Esophagus muscularis mucosa (tissue), 4 donors: ENCODE results near the gene PRMT3.

Source experiments
- EP300 ChIP-seq: sonication (generic); formaldehyde crosslinking; IDR thresholded peaks from one replicate; pipeline ENCODE4 v1.6.1; 2017; ENCODE audit warnings: antibody characterized with exemption
- POLR2A ChIP-seq: fragments of 450-650 bp; IDR thresholded peaks from one replicate; pipeline ENCODE4 v1.6.1; 2017; ENCODE audit warnings: antibody characterized with exemption, moderate library complexity, mild to moderate bottlenecking, low read depth
- POLR2AphosphoS5 ChIP-seq, 2 donors: sonication (generic); formaldehyde crosslinking; IDR thresholded peaks; one replicate each; pipeline ENCODE4 v1.6.1; 2017; ENCODE audit warnings: antibody characterized with exemption in 2 of 2
- TF ChIP-seq, protein P1 (sequence below), 3 experiments: fragments of 200-600 bp in 2 of 3; fragments of 450-650 bp in 1 of 3; sonication (generic) in 2 of 3; IDR thresholded peaks; one replicate each; pipeline ENCODE4 v1.5.1; 2017 to 2019; ENCODE audit warnings: antibody characterized with exemption in 3 of 3, mild to moderate bottlenecking in 2 of 3, moderate library complexity in 1 of 3

DNA sequence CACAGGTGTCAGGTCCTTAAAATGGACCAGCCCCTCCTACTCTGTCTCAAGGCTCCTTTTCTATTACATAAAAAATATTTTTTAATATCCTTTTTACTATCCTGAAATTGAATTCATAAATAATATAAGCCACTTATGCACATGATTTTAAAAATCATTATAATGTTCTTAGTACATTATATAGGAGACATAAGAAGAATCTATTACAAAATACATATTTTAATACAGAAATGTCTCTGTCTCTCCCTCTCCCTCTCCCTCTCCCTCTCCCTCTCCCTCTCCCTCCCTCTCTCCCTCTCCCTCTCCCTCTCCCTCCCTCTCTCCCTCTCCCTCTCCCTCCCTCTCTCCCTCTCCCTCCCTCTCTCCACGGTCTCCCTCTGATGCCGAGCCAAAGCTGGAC, 159.9 kb downstream of the PRMT3 start:
- TF ChIP-seq POLR2A: no peak
- TF ChIP-seq, protein P1, sequence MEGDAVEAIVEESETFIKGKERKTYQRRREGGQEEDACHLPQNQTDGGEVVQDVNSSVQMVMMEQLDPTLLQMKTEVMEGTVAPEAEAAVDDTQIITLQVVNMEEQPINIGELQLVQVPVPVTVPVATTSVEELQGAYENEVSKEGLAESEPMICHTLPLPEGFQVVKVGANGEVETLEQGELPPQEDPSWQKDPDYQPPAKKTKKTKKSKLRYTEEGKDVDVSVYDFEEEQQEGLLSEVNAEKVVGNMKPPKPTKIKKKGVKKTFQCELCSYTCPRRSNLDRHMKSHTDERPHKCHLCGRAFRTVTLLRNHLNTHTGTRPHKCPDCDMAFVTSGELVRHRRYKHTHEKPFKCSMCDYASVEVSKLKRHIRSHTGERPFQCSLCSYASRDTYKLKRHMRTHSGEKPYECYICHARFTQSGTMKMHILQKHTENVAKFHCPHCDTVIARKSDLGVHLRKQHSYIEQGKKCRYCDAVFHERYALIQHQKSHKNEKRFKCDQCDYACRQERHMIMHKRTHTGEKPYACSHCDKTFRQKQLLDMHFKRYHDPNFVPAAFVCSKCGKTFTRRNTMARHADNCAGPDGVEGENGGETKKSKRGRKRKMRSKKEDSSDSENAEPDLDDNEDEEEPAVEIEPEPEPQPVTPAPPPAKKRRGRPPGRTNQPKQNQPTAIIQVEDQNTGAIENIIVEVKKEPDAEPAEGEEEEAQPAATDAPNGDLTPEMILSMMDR (IDR thresholded peaks at IDR 0.05): no peak
- TF ChIP-seq POLR2AphosphoS5 (IDR thresholded peaks at IDR 0.05): no peak
- TF ChIP-seq EP300: no peak
